Mononuclear cell (primary cell): Measurements from ENCODE around the gene SLC15A1. TPM values are rescaled to one million over a fixed set of nuclear protein-coding genes. Genes with fewer than 3 reads are reported as not detected.

Source experiments
- H3K27me3 ChIP-seq: 2 replicates; pipeline ENCODE4 v1.6.0; 2011; ENCODE audit warnings: low read length, control low read depth; ENCODE audit not compliant: insufficient read depth
- H3K4me1 ChIP-seq: 2 replicates; pipeline ENCODE4 v1.5.1; 2011; ENCODE audit warnings: mild to moderate bottlenecking, low read length, control low read depth; ENCODE audit not compliant: insufficient read depth
- H3K4me3 ChIP-seq: 2 replicates; pipeline ENCODE4 v1.5.1; 2011; ENCODE audit warnings: mild to moderate bottlenecking, low read length, moderate library complexity
- H3K9me3 ChIP-seq: 2 replicates; pipeline ENCODE4 v1.5.1; 2011; ENCODE audit warnings: low read depth, mild to moderate bottlenecking, control low read depth, low read length
- total RNA-seq: library from RNA; depleted of rRNA; stranded (reverse); fragments of >200 nt; gene quantifications from one replicate; pipeline ENCODE4 v1.2.3, GENCODE V29; 2012

The SLC15A1 gene
- total RNA-seq, 1 donor: not detected

- Histone ChIP-seq H3K4me3 (no peak overlapping the region), H3K9me3 (no peaks in the 10 kb centered on the region), H3K4me1 (no peaks in the 10 kb centered on the region), H3K27me3 (peaks cover 13% of the 10 kb centered on the region)
Measured at GRCh38 chr13:98746968-98747367, 5.5 kb downstream of the SLC15A1 start.

- H3K4me1 ChIP-seq: no peaks in the 10 kb centered on the region
- no peaks in the 10 kb centered on the region for H3K9me3 ChIP-seq
- no peaks in the 10 kb centered on the region for H3K27me3 ChIP-seq
- H3K4me3 ChIP-seq: no peak overlapping the region
Measured at GRCh38 chr13:98743377-98743776, 9.1 kb downstream of the SLC15A1 start.

DNA sequence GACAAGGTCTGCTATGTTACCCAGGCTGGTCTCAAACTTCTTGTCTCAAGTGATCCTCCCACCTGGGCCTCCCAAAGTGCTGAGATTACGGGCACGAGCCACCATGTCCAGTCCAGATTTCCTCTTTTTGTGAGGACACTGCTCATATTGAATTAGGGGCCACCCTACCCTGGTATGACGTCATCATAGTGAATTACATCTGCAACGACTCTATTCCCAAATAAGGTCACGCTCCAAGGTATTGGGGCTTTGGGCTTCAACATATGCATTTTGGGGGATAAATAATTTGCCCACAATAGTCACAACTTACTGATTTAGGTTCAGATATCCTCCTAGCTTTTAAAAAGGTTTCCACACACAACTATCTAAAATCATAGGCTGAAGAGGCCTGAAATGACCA is 9.5 kb downstream of the SLC15A1 start:
- Histone ChIP-seq H3K4me1 (no peaks in the 10 kb centered on the region), H3K27me3 (no peaks in the 10 kb centered on the region), H3K9me3 (no peaks in the 10 kb centered on the region), H3K4me3 (no peak overlapping the region)

DNA sequence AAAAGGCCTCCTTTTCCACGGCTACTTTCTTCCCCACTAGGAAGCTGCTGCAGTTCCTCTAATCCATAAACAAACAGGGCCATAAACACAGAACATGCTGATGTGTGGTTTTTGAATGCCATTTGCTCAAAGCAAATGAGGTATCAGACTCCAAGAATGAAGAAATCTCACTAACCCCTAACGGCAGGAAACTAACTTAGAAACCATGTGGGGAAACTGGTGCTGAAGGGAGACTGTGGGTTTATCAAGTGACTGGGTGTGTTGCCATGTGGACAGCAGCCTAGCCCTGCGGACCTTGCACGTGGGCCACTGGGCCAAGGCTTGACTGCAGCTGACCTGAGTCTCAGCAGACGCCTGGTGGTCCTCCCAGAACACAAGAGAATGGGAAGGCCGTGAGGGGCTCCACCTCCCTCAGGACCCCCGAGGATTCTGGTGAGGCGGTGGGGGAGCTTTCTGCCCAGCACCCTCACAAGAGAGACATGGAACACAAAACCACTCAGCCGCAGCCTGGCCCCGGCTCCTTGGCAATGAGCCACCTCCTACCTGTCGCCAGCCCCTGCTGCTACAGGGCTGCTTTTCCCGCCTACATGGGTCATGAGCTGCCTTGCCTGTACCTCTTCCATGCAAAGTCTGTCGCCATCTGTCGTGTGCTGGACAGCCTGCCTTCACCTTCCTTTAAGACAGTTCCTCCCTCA is 10.6 kb downstream of the SLC15A1 start:
- H3K4me3 ChIP-seq: no peak overlapping the region
- no peaks in the 10 kb centered on the region for H3K4me1 ChIP-seq
- H3K27me3 ChIP-seq: no peaks in the 10 kb centered on the region
- no peaks in the 10 kb centered on the region for H3K9me3 ChIP-seq

DNA sequence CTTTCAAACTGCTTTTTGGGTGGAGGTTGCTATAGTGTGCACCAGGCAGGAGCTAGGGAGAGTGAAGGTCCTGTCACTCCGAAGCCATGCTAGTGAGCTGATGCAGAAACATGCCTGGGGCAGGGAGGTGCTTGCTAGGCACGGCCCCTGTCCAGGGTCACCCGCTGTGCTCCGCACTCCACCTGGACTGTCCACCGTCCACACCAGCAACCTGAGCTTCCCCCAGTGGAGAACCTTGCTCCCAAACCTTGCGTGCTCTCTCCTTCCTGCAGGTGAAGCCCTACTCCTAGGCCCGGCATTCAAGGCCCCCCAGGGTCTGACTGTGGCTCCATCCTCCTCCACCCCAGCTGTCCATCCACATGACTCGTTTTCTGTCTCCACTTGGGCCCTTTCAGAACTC is 12.3 kb downstream of the SLC15A1 start:
- no peaks in the 10 kb centered on the region for H3K27me3 ChIP-seq
- H3K9me3 ChIP-seq: no peaks in the 10 kb centered on the region
- no peaks in the 10 kb centered on the region for H3K4me1 ChIP-seq
- H3K4me3 ChIP-seq: no peak overlapping the region

- Histone ChIP-seq H3K27me3 (no peaks in the 10 kb centered on the region), H3K9me3 (no peaks in the 10 kb centered on the region), H3K4me3 (no peak overlapping the region), H3K4me1 (no peaks in the 10 kb centered on the region)
Measured at GRCh38 chr13:98738993-98739392, 13.5 kb downstream of the SLC15A1 start.

- H3K4me3 ChIP-seq: no peak overlapping the region
- H3K9me3 ChIP-seq: no peaks in the 10 kb centered on the region
- no peaks in the 10 kb centered on the region for H3K4me1 ChIP-seq
- H3K27me3 ChIP-seq: no peaks in the 10 kb centered on the region
Measured at GRCh38 chr13:98738213-98738612, 14.3 kb downstream of the SLC15A1 start.

GRCh38 chr13:98731925-98732324 is 20.5 kb downstream of the SLC15A1 start:
- Histone ChIP-seq H3K4me1 (no peaks in the 10 kb centered on the region), H3K27me3 (no peaks in the 10 kb centered on the region), H3K9me3 (no peaks in the 10 kb centered on the region), H3K4me3 (no peak overlapping the region)

DNA sequence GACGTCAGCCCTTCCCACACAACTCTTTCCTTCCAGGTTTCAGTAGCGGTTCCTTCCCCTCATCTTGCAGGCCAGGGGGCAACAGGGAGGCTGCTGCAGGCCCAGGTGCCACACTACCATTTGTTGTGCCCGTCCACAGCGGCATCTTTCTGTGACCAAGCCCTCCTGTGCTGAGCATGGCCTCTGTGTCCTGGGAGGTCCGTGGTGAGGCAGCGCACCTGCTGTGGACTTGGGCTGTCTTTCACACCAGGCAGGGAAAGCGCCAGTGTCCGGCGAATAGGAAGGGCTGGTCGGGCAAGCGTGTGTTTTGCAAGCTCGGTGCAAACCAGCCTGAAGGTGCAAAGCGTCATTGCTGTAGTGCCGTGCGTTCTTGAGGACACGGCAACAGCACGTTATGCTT is 21.4 kb downstream of the SLC15A1 start:
- H3K27me3 ChIP-seq: no peaks in the 10 kb centered on the region
- no peaks in the 10 kb centered on the region for H3K9me3 ChIP-seq

GRCh38 chr13:98730441-98730840 is 22.0 kb downstream of the SLC15A1 start:
- H3K4me1 ChIP-seq: no peaks in the 10 kb centered on the region
- no peaks in the 10 kb centered on the region for H3K9me3 ChIP-seq
- H3K27me3 ChIP-seq: no peaks in the 10 kb centered on the region
- H3K4me3 ChIP-seq: no peak overlapping the region

More for the DNA sequence above, 21.4 kb downstream of the SLC15A1 start:
- H3K4me1 ChIP-seq: no peaks in the 10 kb centered on the region
- H3K4me3 ChIP-seq: no peak overlapping the region

- no peaks in the 10 kb centered on the region for H3K27me3 ChIP-seq
- no peak overlapping the region for H3K4me3 ChIP-seq
- no peaks in the 10 kb centered on the region for H3K4me1 ChIP-seq
- no peaks in the 10 kb centered on the region for H3K9me3 ChIP-seq
Measured at GRCh38 chr13:98729658-98730057, 22.8 kb downstream of the SLC15A1 start.

GRCh38 chr13:98722958-98723357 is 29.5 kb downstream of the SLC15A1 start:
- H3K27me3 ChIP-seq: no peaks in the 10 kb centered on the region
- H3K4me1 ChIP-seq: no peaks in the 10 kb centered on the region
- H3K9me3 ChIP-seq: no peaks in the 10 kb centered on the region
- H3K4me3 ChIP-seq: no peak overlapping the region

DNA sequence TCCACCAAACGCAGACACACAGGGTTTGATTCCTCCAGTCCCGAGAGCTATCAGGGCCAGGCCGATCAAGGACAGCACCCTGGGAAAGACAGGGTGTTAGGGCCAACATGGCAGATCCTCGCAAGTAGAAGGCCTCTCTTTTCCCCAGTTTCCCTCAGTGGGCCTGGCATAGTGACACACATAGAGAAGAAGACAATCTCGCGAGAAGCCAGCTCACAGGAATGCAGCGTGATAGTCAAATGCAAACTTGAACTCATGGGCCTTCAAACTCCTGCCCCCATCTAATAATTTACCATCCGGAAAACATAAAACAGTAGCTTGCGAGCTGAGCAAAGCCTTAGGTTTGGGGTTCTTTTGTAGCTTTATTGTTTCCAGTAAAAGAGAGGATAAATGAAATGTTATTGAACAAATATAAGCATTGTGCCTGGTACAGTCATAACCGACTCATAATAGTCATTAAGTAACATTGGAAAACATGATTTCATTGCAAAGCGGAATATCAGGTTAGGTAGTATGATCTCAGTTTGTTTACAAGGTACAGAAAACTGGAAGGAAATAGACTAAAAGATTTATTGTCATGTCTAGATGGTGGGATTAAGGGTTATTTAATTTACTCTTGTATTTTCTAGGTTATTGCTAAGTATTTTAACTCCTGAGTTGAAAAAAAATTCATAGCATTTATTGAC is 30.5 kb downstream of the SLC15A1 start:
- H3K4me1 ChIP-seq: no peaks in the 10 kb centered on the region

DNA sequence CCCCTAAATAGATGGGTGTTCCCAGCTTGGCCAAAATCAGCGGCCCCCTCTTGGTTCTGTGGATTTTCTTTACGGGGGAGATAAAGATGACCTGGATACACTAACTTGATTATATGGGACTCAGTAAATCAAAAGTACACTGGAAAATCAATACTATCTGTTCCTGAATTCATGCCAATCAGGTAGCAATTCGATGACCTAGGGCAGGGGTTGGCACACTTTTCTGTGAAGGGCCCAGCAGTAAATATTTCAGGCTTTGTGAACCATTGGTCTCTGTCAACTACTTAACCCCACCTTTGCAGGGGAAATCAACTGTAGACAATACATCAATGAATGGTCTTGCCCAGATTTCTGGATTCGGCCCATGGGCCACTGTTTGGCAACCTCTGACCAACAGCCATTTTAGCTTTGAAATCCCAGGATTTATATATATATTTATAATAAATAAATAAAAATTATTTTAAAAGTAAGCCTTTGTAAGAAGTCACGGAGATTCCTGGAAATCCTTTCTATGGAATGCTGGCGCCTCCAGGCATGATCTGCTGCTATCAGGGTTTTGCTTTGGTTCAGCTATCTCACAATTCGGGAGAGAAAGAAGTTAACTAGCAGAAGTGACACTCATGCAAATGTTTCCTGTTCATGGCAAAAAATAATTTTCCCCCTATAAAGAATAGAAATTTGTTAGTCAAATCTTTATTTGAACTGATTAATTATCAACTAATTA is 32.8 kb downstream of the SLC15A1 start:
- Histone ChIP-seq H3K4me3 (no peak overlapping the region), H3K27me3 (no peaks in the 10 kb centered on the region), H3K9me3 (no peaks in the 10 kb centered on the region), H3K4me1 (no peaks in the 10 kb centered on the region)

More for the DNA sequence above, 30.5 kb downstream of the SLC15A1 start:
- Histone ChIP-seq H3K27me3 (no peaks in the 10 kb centered on the region), H3K9me3 (no peaks in the 10 kb centered on the region), H3K4me3 (no peak overlapping the region)

- Histone ChIP-seq H3K9me3 (no peaks in the 10 kb centered on the region), H3K4me1 (no peaks in the 10 kb centered on the region), H3K27me3 (no peaks in the 10 kb centered on the region)
Measured at GRCh38 chr13:98717891-98718290, 34.6 kb downstream of the SLC15A1 start.

More at GRCh38 chr13:98717891-98718290, 34.6 kb downstream of the SLC15A1 start:
- H3K4me3 ChIP-seq: no peak overlapping the region
